NCI-H524 (cell line): ENCODE data around the gene SLC26A1.

ENCODE experiments used
- DNase-seq, 2 experiments: peaks; one replicate each; lab custom pipeline; 2025; lab: John Stamatoyannopoulos, UW

Gene SLC26A1

DNA sequence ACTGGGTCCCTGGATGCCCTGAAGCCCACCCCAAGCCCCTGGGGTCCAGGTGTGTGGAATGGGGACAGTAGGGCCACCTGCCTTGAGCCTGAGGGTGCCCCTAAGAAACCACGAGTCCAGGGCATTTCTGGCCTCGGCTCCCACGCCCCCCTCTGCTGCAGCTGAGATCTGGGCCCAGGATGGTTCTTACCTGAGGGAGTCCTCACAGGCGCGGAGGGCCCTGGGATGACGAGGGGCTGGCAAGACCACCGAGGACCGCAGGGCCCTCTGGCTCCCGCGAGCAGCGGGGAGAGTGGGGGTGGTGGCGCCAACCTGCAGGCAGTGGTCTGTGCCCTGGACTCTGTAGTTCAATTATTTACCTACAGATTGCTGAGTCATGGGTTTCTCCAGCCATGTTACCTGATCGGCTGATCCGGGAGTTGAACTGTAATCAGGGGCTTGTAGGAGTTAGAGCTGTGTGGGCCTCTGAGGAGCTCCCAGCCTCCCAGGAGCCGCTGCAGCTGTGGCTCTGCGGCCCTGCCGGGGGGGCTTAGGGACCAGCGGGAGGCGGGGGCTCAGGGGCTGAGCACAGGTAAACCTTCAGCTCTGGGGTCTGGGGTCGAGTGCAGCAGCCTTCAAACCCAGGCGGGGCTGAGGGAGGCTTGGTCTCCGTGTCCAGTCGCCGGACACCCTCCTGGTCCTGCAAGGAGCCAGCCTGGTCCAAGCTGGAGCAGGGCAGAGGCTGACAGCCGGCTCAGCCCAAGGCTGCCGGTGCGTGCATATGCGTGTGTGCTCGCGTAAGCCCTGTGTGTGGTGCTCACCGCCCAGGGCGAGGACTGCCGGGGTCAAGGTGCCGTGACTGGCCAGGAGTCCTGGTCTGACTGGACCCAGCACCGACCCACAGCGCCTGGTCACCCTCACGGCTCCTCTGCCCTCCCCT lies at the start of gene SLC26A1:
SLC26A1 (minus strand) TSS at position 294 of the 919 bp plus-strand sequence. CDS start 1,701 bp downstream, outside the sequence.
- no peak for DNase-seq

DNA sequence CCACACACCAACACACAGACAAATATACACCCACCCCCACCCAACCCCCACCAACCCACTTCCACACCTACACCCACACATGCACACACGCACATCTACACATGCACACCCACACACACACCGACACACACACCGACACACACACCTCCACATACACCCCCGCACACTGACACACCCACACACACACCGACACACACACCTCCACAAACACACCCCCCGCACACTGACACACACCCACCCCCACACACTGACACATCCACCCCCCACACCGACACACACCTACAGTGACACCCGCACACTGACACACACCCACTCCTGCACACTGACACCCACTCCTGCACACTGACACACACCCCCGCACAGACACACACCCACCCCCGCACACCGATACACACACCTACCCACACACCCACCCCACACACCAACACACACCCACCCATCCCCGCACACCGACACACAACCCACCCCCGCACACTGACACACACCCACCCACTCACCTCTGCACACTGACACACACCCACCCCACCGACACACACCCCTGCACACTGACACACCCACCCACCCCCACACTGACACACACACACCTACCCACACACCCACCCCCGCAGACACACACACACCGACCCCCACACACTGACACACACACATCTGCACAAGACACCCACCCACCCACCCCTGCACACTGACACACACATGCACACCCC lies 49.3 kb upstream of the SLC26A1 start:
- DNase-seq: no peak

GRCh38 chr4:1041936-1042330 lies 48.7 kb upstream of the SLC26A1 start:
- no peak for DNase-seq

DNA sequence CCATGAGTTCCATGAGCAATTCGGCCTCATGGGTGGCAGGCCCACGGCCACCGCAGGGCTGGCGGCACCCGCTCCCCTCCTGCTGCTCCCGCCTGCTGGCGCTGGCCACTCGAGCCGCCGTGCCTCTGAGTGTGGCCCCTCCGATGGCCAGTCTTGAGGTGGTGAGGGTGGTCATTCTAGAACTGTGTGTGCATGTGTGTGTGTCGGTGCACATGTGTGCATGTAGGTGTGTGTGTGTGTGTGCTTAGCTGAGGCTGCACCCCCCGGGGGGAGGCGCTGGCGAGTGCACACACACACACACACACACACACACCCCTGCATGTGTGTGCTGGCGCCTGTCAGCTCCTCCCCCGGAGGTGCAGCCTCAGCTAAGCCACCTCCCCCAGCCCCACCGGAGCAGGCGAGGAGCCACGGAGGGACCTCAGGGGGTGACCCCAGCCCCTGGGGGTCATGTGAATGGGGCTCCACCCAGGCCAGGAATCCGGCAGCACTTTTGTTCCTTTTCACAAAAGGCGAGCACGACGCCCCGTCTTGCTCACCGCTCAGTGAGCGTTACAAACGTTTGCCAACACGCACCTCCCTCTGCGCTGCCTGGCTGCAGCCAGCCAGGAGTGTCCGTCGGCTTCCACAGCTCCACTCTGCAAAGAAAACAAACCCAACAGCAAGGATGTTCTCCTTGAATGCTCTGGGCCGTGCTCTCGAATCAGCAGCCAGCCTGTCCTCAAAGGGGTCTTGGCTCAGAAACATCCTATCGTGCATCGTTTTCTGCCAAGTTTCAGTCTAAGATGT lies 48.1 kb upstream of the SLC26A1 start:
- no peak for DNase-seq

DNA sequence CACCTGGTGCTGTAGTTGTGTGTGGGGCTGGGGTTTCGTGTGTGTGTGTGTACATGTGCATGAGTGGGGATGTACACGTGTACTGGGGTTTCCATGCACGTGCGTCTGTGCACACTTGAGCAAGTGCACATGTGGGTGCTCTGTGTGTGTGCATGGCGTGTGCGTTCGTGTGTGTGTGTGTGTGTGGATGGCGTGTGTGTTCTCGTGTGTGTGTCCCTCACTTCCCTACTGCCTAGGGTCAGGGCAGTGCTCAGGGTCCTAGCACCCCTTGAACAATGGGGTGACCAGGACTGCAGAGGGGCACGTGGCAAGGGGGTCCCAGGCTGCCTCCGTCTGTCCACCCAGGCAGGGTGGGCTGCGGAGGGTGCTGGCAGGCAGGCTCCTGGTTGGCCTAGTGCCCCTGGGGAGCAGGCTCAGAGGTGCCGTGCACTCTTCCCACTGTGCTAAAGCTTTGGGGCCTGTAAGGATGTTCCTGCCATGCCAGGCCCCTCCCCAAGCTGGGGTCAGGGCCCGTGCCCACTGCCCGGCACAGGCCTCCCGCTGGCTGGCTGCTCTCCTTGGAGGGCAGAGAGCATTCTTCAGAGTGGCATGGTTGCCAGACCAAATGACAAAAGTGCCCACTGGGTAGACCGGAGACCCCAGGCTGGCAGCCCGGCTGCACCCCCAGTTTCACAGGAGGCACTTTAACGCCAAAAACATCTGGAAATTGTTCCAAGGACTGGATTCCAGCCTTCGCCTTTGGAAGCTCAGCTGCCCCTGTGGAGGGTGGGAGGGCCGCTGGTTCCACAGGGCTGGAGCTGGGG lies 47.3 kb upstream of the SLC26A1 start:
- no peak for DNase-seq

DNA sequence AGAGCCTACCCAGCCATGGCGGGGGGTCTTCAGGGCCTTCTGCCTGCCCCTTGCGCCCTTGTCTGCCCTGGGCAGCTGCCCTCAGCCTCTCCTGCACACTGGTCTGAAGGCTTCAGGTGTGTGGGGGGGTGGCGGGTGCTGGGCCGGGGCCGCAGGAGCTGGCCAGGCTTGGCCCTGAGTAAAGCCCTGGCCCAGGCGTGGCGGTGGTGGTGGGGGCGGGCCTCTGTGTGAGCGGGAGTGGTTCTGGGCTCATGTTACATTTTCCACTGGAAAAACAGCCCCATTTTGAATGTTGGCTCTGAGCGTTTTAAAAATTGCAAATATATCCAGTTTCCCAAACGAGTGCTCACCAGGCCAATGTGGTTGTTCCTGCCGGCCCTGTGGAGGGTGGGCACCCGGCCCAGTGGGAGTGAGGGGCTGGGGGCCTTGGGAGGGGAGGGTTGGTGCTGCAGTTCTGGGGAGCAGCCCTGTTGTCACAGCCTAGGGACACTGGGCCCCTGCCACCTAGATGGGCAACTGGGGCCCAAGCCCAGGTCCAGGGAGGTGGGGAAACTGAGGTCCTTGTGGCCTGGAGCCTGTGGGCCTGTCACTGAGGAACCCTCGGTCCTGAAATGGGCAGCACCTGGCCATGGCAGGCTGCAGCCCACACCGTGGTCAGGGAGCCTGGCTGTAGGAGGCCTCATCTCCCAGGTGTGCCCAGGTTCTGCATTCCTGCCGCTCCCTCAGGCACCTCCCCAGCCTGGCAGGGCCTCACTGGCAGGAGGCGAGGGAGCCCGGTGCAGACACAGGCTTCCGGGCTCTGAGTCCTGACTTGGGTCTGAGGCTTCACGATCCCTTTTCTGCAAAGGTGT lies 46.5 kb upstream of the SLC26A1 start:
- DNase-seq: no peak

- DNase-seq: no peak
Observed at GRCh38 chr4:1038948-1039492, 45.8 kb upstream of the SLC26A1 start.

DNA sequence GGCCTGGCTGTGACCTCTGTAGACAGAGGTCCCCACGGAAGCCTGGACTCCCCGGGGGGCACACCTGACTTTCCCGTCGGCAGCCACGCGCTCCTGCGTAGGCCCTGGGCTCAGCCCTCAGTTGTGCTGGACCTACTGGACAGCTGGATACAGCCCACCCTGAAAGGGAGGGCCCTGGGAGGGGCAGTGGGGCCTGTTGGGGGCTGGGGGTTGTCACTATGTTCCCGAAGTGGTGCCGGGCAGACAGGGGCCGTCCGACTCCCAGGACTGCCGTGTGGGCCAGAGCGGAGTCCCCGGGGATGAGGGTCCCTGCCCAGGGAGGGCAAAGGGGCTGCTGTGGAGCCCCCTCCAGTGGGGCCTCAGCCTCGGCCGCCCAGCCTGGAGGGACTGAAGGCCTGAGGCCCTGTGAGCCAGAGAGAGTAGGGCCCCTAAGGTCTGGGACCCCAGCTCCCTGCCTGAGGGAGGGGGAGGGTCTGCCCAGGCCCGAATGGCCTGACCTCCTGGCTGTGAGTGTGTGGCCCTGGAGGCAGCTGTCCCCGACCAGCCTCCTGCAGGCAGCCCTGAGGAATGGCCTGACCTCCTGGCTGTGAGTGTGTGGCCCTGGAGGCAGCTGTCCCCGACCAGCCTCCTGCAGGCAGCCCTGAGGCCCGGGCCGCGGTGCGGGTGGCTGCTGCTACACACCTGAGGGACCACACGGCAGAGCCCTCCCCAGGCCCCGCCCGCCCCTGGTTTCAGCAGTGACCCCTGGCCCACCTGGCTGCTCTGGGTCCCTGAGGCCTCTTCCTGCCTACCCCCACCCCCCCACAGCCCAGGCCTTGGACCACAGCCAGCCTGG lies 44.0 kb upstream of the SLC26A1 start:
- no peak for DNase-seq

DNA sequence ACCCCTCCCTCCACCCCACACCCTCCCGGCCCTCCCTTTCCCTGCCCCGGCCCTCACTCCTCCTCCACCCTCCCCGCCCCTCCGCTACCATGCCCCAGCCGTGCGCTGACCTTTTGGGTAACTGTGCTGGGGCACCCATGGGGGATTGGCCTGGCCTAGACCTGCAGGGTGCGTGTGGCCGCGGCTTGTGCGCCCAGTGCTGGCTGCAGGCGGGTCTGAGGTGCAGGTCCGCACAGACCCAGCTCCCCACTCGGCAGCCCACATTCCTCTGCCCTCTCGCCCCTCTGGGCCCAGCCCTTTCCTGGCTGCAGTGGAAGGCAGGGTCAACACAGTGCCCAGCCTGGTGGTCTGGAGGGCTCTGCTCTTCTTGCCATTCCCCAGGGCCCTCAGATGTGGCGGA lies 42.9 kb upstream of the SLC26A1 start:
- no peak for DNase-seq

GRCh38 chr4:1035510-1035909 lies 42.3 kb upstream of the SLC26A1 start:
- DNase-seq: no peak

DNA sequence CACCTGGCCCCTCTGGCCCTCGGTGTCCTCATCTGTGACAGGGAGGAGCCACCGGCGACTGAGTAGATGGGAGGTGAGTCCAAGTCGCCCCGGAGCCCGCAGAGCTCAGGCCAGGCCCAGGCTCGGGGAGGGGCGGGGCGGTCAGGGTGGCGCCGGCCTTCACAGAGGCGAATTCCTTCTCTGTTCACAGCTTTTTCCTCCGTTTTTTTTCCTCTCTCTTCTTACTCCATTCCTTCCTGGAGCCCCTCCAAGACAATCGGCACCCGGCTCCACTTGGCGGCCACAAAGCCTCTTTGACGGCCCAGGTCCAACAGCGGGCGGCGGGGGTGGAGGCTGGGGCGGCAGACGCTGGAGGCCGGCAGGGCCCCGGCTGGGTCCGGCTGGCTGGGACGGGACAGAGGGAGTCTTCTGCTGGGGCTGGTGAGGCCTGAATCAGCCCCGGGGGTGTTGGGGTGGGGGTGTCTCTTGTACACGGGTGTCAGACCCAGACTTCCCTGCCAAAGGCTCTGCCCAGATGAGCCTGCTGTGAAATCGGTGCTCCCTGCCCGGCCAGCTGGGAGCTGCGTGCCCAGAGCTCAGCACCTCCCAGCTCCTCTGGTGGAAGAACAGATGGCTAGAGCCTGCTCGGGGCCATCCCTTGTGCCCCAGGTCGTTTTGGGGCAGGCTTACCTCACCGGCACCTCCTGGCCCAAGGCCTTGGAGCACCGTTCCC lies 40.8 kb upstream of the SLC26A1 start:
- peak in 1 of 2 experiments; percentile 38 for DNase-seq

DNA sequence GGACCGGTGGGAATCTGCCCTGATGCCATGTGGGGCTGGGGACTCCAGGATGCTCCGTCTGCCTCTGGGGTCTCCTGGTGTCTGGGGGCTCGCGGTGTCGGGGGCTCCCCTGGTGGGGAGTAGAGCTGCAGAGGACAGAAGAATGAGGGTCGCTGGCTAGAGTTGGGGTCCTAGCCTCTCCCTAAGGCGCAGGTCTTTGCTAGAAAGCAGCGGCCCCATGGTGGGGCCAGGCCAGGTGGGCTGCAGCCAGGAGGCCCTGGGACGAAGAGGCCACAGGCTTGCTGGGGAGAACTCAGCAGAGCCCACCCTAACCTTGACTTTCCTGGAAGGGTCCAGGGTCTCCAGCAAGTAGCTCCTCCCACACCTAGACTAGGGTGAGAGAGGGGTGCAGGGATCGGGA lies 39.7 kb upstream of the SLC26A1 start:
- DNase-seq: no peak

DNA sequence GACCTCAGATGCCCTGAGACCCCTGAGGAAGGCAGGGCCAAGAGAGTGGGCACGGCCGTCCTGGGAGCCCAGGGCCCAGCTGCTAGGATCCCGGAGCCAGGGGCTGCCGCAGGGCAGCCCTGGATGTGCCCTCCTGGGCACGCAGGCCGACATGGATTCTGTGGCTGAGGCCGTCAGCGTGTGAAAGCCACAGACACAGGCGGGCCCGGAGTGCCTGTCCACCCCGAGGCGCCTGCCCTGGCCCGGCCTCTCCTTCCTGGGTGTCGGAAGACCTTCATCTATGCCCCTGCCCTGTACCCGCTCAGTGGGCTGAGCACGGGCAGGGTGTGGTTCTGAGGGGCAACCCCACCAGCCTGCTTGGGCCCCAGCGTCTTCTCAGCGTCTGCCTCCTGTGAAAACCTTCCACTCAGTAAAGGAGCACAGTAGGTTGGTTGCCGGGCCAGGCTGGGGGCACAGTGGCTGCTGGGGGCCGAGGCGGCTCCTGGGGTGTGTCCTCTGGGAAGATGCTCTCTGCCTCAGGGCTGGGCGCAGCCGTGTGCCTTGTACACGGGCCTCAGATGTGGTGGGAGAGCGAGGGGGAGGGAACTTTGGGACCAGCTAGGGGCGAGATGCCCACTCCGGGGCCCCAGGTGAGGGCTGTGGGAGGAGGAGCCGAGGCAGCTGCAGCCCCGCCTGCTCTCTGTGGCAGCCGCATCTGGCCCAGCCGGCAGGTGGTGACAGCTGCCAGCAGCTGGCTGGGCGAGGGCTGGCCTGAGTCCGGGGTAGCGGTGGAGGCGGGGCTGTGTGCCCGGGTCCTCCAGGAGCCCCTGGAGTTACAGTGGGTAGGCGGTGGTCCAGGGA lies 39.0 kb upstream of the SLC26A1 start:
- peak in 1 of 2 experiments; percentile 15 for DNase-seq

DNA sequence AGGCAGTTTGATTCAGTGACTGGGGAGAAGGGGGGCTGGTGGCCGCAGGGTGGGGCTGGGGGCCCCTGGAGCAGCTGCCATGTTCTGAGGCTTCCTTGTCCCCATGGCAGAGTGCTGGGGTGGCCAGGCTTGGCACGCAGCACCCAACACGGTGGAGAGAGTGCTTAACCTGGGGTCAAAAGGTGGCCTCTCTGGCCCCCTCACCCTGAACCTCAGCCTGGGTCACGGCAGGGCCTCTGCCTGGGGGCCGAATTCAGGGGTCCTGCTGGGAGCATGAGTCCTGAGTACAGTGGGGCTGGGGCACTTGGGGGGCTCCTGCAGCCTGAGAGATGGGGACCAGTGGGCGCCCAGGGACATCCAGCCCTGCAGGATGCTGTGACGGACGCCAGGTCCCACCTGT lies 38.1 kb upstream of the SLC26A1 start:
- no peak for DNase-seq

GRCh38 chr4:1030559-1030958 lies 37.4 kb upstream of the SLC26A1 start:
- peak in 1 of 2 experiments; percentile 17 for DNase-seq

GRCh38 chr4:1030031-1030430 lies 36.8 kb upstream of the SLC26A1 start:
- peak in 1 of 2 experiments; percentile 17 for DNase-seq

DNA sequence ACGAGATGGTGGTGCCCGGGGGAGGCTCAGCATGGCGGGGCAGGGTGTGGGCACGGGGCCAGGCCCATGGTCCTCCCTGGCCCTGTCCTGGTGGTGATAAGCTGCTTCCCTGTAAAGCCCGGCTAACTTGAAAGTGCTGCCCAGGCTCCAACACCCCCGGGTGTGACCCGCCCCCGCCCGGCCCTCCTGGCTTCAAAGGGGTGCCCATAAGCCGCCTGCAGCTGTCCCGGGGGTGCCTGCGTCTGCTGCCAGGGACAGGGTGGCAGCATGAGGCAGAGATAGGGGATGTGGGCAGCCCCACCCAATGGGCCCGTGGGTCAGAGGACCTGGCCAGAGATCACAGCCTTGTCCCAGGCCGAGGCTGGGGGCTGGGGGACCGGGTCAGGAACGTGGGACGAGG lies 36.3 kb upstream of the SLC26A1 start:
- DNase-seq: no peak
